Neural crest cell (in vitro differentiated cells): Measurements from ENCODE around the gene ARHGEF25. TPM values are rescaled to one million over a fixed set of nuclear protein-coding genes. Genes with fewer than 3 reads are reported as not detected.

Source experiments
- DNase-seq: peaks from one replicate; pipeline ENCODE4 v3.0.0; 2021; ENCODE audit warnings: low read depth, mixed read lengths, low spot score
- H3K27ac Mint-ChIP-seq: one replicate; pipeline ENCODE4 v1.8.0; 2021; ENCODE audit warnings: mild to moderate bottlenecking, mixed read lengths; ENCODE audit not compliant: unreplicated experiment
- H3K27me3 Mint-ChIP-seq: 2 replicates; pipeline ENCODE4 v1.8.0; 2021; ENCODE audit warnings: low read depth, mild to moderate bottlenecking, mixed read lengths
- H3K36me3 Mint-ChIP-seq: 2 replicates; pipeline ENCODE4 v1.8.0; 2021; ENCODE audit warnings: low read depth, mild to moderate bottlenecking, mixed read lengths
- H3K4me1 Mint-ChIP-seq: 2 replicates; pipeline ENCODE4 v1.8.0; 2021; ENCODE audit warnings: mixed read lengths
- H3K4me3 Mint-ChIP-seq: one replicate; pipeline ENCODE4 v1.8.0; 2021; ENCODE audit warnings: mild to moderate bottlenecking, mixed read lengths
- H3K9me3 Mint-ChIP-seq: 2 replicates; pipeline ENCODE4 v1.8.0; 2021; ENCODE audit warnings: mixed read lengths
- CTCF ChIP-seq: fragments of 200-600 bp; sonication (generic); conservative IDR thresholded peaks from 2 replicates; pipeline ENCODE4 v1.5.0; 2021; ENCODE audit warnings: antibody characterized with exemption, mild to moderate bottlenecking
- total RNA-seq: library from RNA; stranded (reverse); gene quantifications from 2 replicates; pipeline ENCODE4 v1.2.1, GENCODE V29; 2021

Gene ARHGEF25
- total RNA-seq, 1 donor from 2014 or later, result 43.8 TPM

GRCh38 chr12:57606821-57607220 lies 4.4 kb upstream of the ARHGEF25 start:
- peaks cover 3% of the 10 kb centered on the region for H3K27me3 Mint-ChIP-seq
- no peak for TF ChIP-seq CTCF
- H3K36me3 Mint-ChIP-seq, result peaks cover 13% of the 10 kb centered on the region
- no peak for DNase-seq
- no peak overlapping the region for H3K27ac Mint-ChIP-seq
- H3K4me1 Mint-ChIP-seq, result peaks cover 43% of the 10 kb centered on the region
- H3K4me3 Mint-ChIP-seq, result peak overlapping the region; percentile 95
- H3K9me3 Mint-ChIP-seq, result no peaks in the 10 kb centered on the region

- no peak for DNase-seq
- no peak overlapping the region for H3K27ac Mint-ChIP-seq
- TF ChIP-seq CTCF, result no peak
- peaks cover 3% of the 10 kb centered on the region for H3K27me3 Mint-ChIP-seq
- no peaks in the 10 kb centered on the region for H3K9me3 Mint-ChIP-seq
- peaks cover 51% of the 10 kb centered on the region for H3K4me1 Mint-ChIP-seq
- peaks cover 7% of the 10 kb centered on the region for H3K36me3 Mint-ChIP-seq
- peak overlapping the region; percentile 88 for H3K4me3 Mint-ChIP-seq
These were observed 3.1 kb upstream of the ARHGEF25 start for GRCh38 chr12:57607958-57608663.

- peaks cover 46% of the 10 kb centered on the region for H3K4me1 Mint-ChIP-seq
- no peak for TF ChIP-seq CTCF
- DNase-seq, result no peak
These were observed 2.0 kb upstream of the ARHGEF25 start for GRCh38 chr12:57609101-57609780.

GRCh38 chr12:57609781-57610553 lies 1.3 kb upstream of the ARHGEF25 start:
- Mint-ChIP-seq H3K27me3 (peaks cover 3% of the 10 kb centered on the region), H3K36me3 (peaks cover 11% of the 10 kb centered on the region), H3K4me1 (peaks cover 46% of the 10 kb centered on the region), H3K27ac (no peak overlapping the region), H3K4me3 (peak overlapping the region; percentile 88), H3K9me3 (no peaks in the 10 kb centered on the region)
- DNase-seq, result no peak
- TF ChIP-seq CTCF, result no peak

More at GRCh38 chr12:57609101-57609780, 2.0 kb upstream of the ARHGEF25 start:
- Mint-ChIP-seq H3K4me3 (peak overlapping the region; percentile 88), H3K36me3 (peaks cover 9% of the 10 kb centered on the region), H3K9me3 (no peaks in the 10 kb centered on the region), H3K27ac (no peak overlapping the region), H3K27me3 (peaks cover 3% of the 10 kb centered on the region)

- Mint-ChIP-seq H3K27me3 (peaks cover 3% of the 10 kb centered on the region), H3K9me3 (no peaks in the 10 kb centered on the region), H3K36me3 (peaks cover 13% of the 10 kb centered on the region), H3K27ac (no peak overlapping the region), H3K4me1 (peaks cover 40% of the 10 kb centered on the region), H3K4me3 (peak overlapping the region; percentile 88)
- no peak for DNase-seq
- no peak for TF ChIP-seq CTCF
These were observed 604 bp upstream of the ARHGEF25 start for GRCh38 chr12:57610554-57611107.
